ENCODE data around the gene UGT1A1. TPM values are rescaled to one million over a fixed set of nuclear protein-coding genes. Genes with fewer than 3 reads are reported as not detected.
"Not testable (repeated sequence)": the region's sequence is repeated elsewhere in the genome, so short reads cannot be mapped to it uniquely, and the experiment has no call there.

Gene UGT1A1
- total RNA-seq, 1 experiment from 2014 or later = 0.33 TPM

DNA sequence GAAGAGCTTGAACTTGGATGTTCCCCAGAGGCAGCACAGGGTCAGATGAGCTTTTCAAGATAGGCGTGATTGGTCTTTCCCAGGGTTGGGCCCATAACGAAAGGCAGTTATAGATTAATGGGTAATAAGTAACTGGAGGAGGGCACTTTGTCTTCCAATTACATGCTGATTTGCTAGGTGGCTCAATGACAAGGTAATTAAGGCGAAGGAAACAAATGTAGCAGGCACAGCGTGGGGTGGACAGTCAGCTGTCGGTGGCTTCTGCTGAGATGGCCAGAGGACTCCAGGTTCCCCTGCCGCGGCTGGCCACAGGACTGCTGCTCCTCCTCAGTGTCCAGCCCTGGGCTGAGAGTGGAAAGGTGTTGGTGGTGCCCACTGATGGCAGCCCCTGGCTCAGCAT is 41.5 kb upstream of the UGT1A1 start, which contains the start of gene UGT1A4:
TSS of gene UGT1A4 (plus strand) at position 185 of the 400 bp plus-strand sequence. CDS start at position 270, 85 bp downstream.
- H3K9ac ChIP-seq (ENCODE audit: low read length) = no peak within 1 kb of the TSS
- no peak within 1 kb of the TSS for H3K4me3 ChIP-seq (ENCODE audit: low read length)
- no peaks in the 10 kb centered on the region for H3K4me1 ChIP-seq (ENCODE audit: insufficient read depth, low read length)
- H3K9me2 ChIP-seq (replicated peaks; ENCODE audit: low read length) = no peaks in the 10 kb centered on the region; the same call in 1 of the 2 replicates
- DNase-seq (no peak), ATAC-seq (no peak)
- no peaks in the 10 kb centered on the region for H3K27me3 ChIP-seq (ENCODE audit: low read length)
- H3K4me2 ChIP-seq (ENCODE audit: low read length) = no peak within 1 kb of the TSS
- no peaks in the 10 kb centered on the region for H3K9me3 ChIP-seq (ENCODE audit: low read length)
- intact Hi-C loops (cut with micrococcal nuclease) = no loop called here
- POLR2A ChIA-PET (ENCODE audit: unreplicated experiment) = no interaction called here
- no peak within 1 kb of the TSS for H2AFZ ChIP-seq (ENCODE audit: low read length)
- no peaks in the 10 kb centered on the region for H3F3A ChIP-seq (ENCODE audit: low read length, unreplicated experiment)
- BruUV-seq (replicated peaks) = no TSS peak
- TF ChIP-seq, protein P1, sequence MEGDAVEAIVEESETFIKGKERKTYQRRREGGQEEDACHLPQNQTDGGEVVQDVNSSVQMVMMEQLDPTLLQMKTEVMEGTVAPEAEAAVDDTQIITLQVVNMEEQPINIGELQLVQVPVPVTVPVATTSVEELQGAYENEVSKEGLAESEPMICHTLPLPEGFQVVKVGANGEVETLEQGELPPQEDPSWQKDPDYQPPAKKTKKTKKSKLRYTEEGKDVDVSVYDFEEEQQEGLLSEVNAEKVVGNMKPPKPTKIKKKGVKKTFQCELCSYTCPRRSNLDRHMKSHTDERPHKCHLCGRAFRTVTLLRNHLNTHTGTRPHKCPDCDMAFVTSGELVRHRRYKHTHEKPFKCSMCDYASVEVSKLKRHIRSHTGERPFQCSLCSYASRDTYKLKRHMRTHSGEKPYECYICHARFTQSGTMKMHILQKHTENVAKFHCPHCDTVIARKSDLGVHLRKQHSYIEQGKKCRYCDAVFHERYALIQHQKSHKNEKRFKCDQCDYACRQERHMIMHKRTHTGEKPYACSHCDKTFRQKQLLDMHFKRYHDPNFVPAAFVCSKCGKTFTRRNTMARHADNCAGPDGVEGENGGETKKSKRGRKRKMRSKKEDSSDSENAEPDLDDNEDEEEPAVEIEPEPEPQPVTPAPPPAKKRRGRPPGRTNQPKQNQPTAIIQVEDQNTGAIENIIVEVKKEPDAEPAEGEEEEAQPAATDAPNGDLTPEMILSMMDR (conservative IDR thresholded peaks at IDR 0.05; ENCODE audit: low read depth, low read length) = no peak
- TF ChIP-seq EZH2 (IDR thresholded peaks at IDR 0.05; ENCODE audit: low read length, unreplicated experiment) (no peak), EZH2phosphoT487 (IDR thresholded peaks at IDR 0.05; ENCODE audit: borderline replicate concordance, low read length) (no peak)
- H4K20me1 ChIP-seq (ENCODE audit: low read length) = no peaks in the 10 kb centered on the region
- no peak within 1 kb of the TSS for H3K27ac ChIP-seq (ENCODE audit: low read length)
- CTCF ChIA-PET = no interaction called here
- no peaks in the 10 kb centered on the region for H3K36me3 ChIP-seq (ENCODE audit: low read depth, low read length)
- H3K79me2 ChIP-seq (ENCODE audit: low read length) = no peaks in the 10 kb centered on the region

DNA sequence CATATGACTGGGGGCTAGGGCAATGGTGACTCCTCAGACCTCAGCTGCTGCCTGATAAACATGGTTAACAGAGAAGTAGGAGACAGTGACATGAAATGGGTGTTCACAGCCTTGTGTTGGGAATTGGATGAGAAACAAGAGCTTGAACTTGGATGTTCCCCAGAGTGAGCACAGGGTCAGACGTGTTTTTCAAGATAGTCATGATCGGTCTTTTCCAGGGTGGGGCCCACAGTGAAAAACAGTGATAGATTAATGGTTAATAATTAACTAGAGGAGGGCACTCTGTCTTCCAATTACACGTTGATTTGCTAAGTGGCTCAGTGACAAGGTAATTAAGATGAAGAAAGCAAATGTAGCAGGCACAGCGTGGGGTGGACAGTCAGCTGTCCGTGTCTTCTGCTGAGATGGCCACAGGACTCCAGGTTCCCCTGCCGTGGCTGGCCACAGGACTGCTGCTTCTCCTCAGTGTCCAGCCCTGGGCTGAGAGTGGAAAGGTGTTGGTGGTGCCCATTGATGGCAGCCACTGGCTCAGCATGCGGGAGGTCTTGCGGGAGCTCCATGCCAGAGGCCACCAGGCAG is 31.3 kb upstream of the UGT1A1 start, which contains the start of gene UGT1A3:
TSS of gene UGT1A3 (plus strand) at position 320 of the 579 bp plus-strand sequence. CDS start at position 405, 85 bp downstream.
- BruUV-seq (replicated peaks) = no TSS peak
- no peaks in the 10 kb centered on the region for H3F3A ChIP-seq (ENCODE audit: low read length, unreplicated experiment)
- H3K9me3 ChIP-seq (ENCODE audit: low read length) = no peaks in the 10 kb centered on the region
- TF ChIP-seq EZH2 (IDR thresholded peaks at IDR 0.05; ENCODE audit: low read length, unreplicated experiment) (no peak), EZH2phosphoT487 (IDR thresholded peaks at IDR 0.05; ENCODE audit: borderline replicate concordance, low read length) (no peak)
- TF ChIP-seq, protein P1 (conservative IDR thresholded peaks at IDR 0.05; ENCODE audit: low read depth, low read length) = no peak
- H3K27me3 ChIP-seq (ENCODE audit: low read length) = no peaks in the 10 kb centered on the region
- H3K9me2 ChIP-seq (replicated peaks; ENCODE audit: low read length) = no peaks in the 10 kb centered on the region
- H2AFZ ChIP-seq (ENCODE audit: low read length) = no peak within 1 kb of the TSS
- intact Hi-C loops (cut with micrococcal nuclease) = no loop called here
- no peak for ATAC-seq
- no peak within 1 kb of the TSS for H3K4me2 ChIP-seq (ENCODE audit: low read length)
- no peaks in the 10 kb centered on the region for H3K36me3 ChIP-seq (ENCODE audit: low read depth, low read length)
- no peak within 1 kb of the TSS for H3K9ac ChIP-seq (ENCODE audit: low read length)
- no peaks in the 10 kb centered on the region for H3K4me1 ChIP-seq (ENCODE audit: insufficient read depth, low read length)
- CTCF ChIA-PET = no interaction called here
- no peak within 1 kb of the TSS for H3K27ac ChIP-seq (ENCODE audit: low read length)
- H3K79me2 ChIP-seq (ENCODE audit: low read length) = no peaks in the 10 kb centered on the region
- DNase-seq = no peak
- no peaks in the 10 kb centered on the region for H4K20me1 ChIP-seq (ENCODE audit: low read length)
- POLR2A ChIA-PET (ENCODE audit: unreplicated experiment) = no interaction called here
- H3K4me3 ChIP-seq (ENCODE audit: low read length) = no peak within 1 kb of the TSS

DNA sequence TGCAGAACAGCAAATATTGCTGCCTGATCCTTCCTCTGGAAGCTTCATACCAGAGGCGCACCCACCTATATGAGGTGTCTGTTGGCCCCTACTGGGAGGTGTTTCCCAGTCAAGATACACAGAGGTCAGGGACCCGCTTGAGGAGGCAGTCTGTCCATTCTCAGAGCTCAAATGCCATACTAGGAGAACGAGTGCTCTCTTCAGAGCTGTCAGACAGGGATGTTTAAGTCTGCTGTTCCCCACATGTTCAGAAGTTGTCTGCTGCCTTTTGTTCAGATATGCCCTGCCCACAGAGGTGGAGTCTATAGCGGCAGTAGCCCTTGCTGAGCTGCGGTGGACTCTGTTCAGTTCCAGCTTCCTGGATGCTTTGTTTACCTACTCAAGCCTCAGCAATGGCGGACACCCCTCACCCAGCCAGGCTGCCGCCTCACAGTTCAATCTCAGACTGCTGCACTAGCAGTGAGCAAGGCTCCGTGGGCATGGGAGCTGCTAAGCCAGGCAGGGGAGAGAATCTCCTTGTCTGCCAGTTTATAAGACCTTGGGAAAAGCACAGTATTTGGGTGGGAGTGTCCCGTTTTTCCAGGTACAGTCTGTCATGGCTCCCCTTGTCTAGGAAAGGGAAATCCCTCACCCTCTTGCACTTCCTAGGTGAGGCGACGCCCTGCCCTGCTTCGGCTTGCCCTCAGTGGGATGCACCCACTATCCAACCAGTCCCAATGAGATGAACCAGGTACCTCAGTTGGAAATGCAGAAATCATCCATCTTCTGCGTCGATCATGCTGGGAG is 23.0 kb upstream of the UGT1A1 start:
- DNase-seq; H3K9me3 ChIP-seq (ENCODE audit: low read length); H3K4me3 ChIP-seq (ENCODE audit: low read length); H3K4me2 ChIP-seq (ENCODE audit: low read length); H3K79me2 ChIP-seq (ENCODE audit: low read length); H3K27ac ChIP-seq (ENCODE audit: low read length); H3F3A ChIP-seq (ENCODE audit: low read length, unreplicated experiment); H3K9me2 ChIP-seq (replicated peaks; ENCODE audit: low read length); intact Hi-C loops (cut with micrococcal nuclease); H3K27me3 ChIP-seq (ENCODE audit: low read length); ATAC-seq; CTCF ChIA-PET; H4K20me1 ChIP-seq (ENCODE audit: low read length); BruUV-seq (replicated peaks); H3K36me3 ChIP-seq (ENCODE audit: low read depth, low read length); H3K4me1 ChIP-seq (ENCODE audit: insufficient read depth, low read length); H2AFZ ChIP-seq (ENCODE audit: low read length); POLR2A ChIA-PET (ENCODE audit: unreplicated experiment); H3K9ac ChIP-seq (ENCODE audit: low read length): not testable (repeated sequence)

All from PC-3 (cell line).